ENCODE data around the gene P3H1. TPM values are rescaled to one million over a fixed set of nuclear protein-coding genes. Genes with fewer than 3 reads are reported as not detected.

The P3H1 gene
- total RNA-seq, 1 experiment from 2014 or later = 32.9 TPM

GRCh38 chr1:42744148-42744413, 22.7 kb downstream of the P3H1 start (continued):
- TF ChIP-seq POLR2AphosphoS5 (IDR thresholded peaks at IDR 0.05; ENCODE audit: low read depth, low read length) = no peak
- TF ChIP-seq ELF1 (IDR thresholded peaks at IDR 0.05; ENCODE audit: borderline replicate concordance, low read depth) = no peak
- TF ChIP-seq ZNF274 (IDR thresholded peaks at IDR 0.05; ENCODE audit: low read depth, low read length) = no peak
- TF ChIP-seq EZH2 (IDR thresholded peaks at IDR 0.05) = no peak
- TF ChIP-seq RAD21 (IDR thresholded peaks at IDR 0.05; ENCODE audit: low read depth) = no peak

- no peaks in the 10 kb centered on the region for H3K9me2 ChIP-seq (ENCODE audit: insufficient read depth)
- H3K27me3 ChIP-seq (ENCODE audit: insufficient read depth, low read length) = no peaks in the 10 kb centered on the region
- intact Hi-C loops (cut with micrococcal nuclease) = no loop called here
- TF ChIP-seq SRF (IDR thresholded peaks at IDR 0.05; ENCODE audit: low read depth) (no peak), EGR1 (IDR thresholded peaks at IDR 0.05; ENCODE audit: low read depth) (no peak), ZFX (IDR thresholded peaks at IDR 0.05) (no peak), RAD21 (IDR thresholded peaks at IDR 0.05; ENCODE audit: low read depth) (no peak), POLR2A (IDR thresholded peaks at IDR 0.05; ENCODE audit: borderline replicate concordance, extremely low read depth, insufficient read depth, insufficient read length) (no peak), EZH2phosphoT487 (IDR thresholded peaks at IDR 0.05; ENCODE audit: borderline replicate concordance) (no peak), ZNF274 (IDR thresholded peaks at IDR 0.05; ENCODE audit: low read depth, low read length) (no peak), MAX (IDR thresholded peaks at IDR 0.05) (no peak)
- no peaks in the 10 kb centered on the region for H3K79me2 ChIP-seq (ENCODE audit: insufficient read depth, low read length)
- H3K9me3 ChIP-seq (ENCODE audit: control insufficient read depth in 1 of 2, insufficient read depth in 1 of 2, low read depth in 1 of 2, low read length in 2 of 2) = no peaks in the 10 kb centered on the region
- H4K20me1 ChIP-seq (ENCODE audit: insufficient read depth) = no peaks in the 10 kb centered on the region
- no TSS peak for BruUV-seq (replicated peaks)
- ChIA-PET POLR2A (no interaction called here), CTCF (interaction anchor here (1.0 kb wide), 1 partner anchor 330 kb away, joined by 3 read pairs; no protein-coding TSS in a partner anchor), RAD21 (ENCODE audit: low non-redundant PET in 1 of 2, low total read pairs in 2 of 2, uncharacterized antibody in 2 of 2, unreplicated experiment in 2 of 2) (no interaction called here)
- H3K4me3 ChIP-seq (replicated peaks in 1 of 2; ENCODE audit: low read depth in 1 of 2, low read length in 2 of 2) = no peak overlapping the region
- no peak overlapping the region for H3K27ac ChIP-seq (ENCODE audit: low read depth, low read length)
- H3K9ac ChIP-seq (ENCODE audit: low read length) = no peak overlapping the region
- no peaks in the 10 kb centered on the region for H3K36me3 ChIP-seq (ENCODE audit: control insufficient read depth in 1 of 2, insufficient read depth in 2 of 2, low read length in 2 of 2)
- DNase-seq (ENCODE audit: low read depth, low spot score) (no peak), ATAC-seq (no peak)
- no peaks in the 10 kb centered on the region for H3K4me1 ChIP-seq (ENCODE audit: control insufficient read depth in 1 of 2, insufficient read depth in 2 of 2, low read length in 2 of 2)
- no peak overlapping the region for H2AFZ ChIP-seq (ENCODE audit: low read depth, low read length, poor library complexity, severe bottlenecking)
- H3K4me2 ChIP-seq (ENCODE audit: low read length) = no peak overlapping the region
Observed at GRCh38 chr1:42743317-42744147, 23.3 kb downstream of the P3H1 start.

Measured in HCT116 (cell line).